Mesenchymal stem cell (in vitro differentiated cells and primary cell): Measurements from ENCODE around the gene IKZF1.

Experiments
- DNase-seq: peaks from one replicate; pipeline ENCODE4 v3.0.0-alpha.2; 2013
- H2AFZ ChIP-seq: one replicate; pipeline ENCODE4 v1.6.1; 2013; ENCODE audit warnings: low read depth, mild to moderate bottlenecking, control low read depth, inconsistent platforms, low read length, moderate library complexity
- H2AK5ac ChIP-seq: 2 replicates; pipeline ENCODE4 v1.6.1; 2013; ENCODE audit warnings: low read length, moderate library complexity, mild to moderate bottlenecking, inconsistent platforms; ENCODE audit not compliant: severe bottlenecking
- H2BK120ac ChIP-seq: one replicate; pipeline ENCODE4 v1.6.1; 2013; ENCODE audit warnings: low read depth, mild to moderate bottlenecking, inconsistent platforms, low read length, moderate library complexity
- H2BK12ac ChIP-seq, 2 experiments: one replicate each; pipeline ENCODE4 v1.6.1; 2013; ENCODE audit warnings: inconsistent platforms in 2 of 2, low read length in 2 of 2, mild to moderate bottlenecking in 2 of 2, moderate library complexity in 2 of 2, control low read depth in 1 of 2
- H2BK15ac ChIP-seq: one replicate; pipeline ENCODE4 v1.6.1; 2013; ENCODE audit warnings: mild to moderate bottlenecking, low read depth, inconsistent platforms; ENCODE audit not compliant: poor library complexity, severe bottlenecking
- H2BK5ac ChIP-seq: 2 replicates; pipeline ENCODE4 v1.6.1; 2013; ENCODE audit warnings: low read depth, mild to moderate bottlenecking, low read length, control low read depth, inconsistent platforms; ENCODE audit not compliant: poor library complexity, severe bottlenecking
- H3K14ac ChIP-seq, 2 experiments: one replicate each; pipeline ENCODE4 v1.6.1; 2013; ENCODE audit warnings: inconsistent platforms in 2 of 2, low read length in 2 of 2, control low read depth in 1 of 2, mild to moderate bottlenecking in 1 of 2, moderate library complexity in 1 of 2
- H3K18ac ChIP-seq, 2 experiments: one replicate each; pipeline ENCODE4 v1.6.1; 2013; ENCODE audit warnings: inconsistent platforms in 2 of 2, low read length in 2 of 2, control low read depth in 1 of 2, low read depth in 1 of 2, mild to moderate bottlenecking in 1 of 2
- H3K23ac ChIP-seq, 2 experiments: one replicate each; pipeline ENCODE4 v1.6.1; 2013; ENCODE audit warnings: inconsistent platforms in 2 of 2, low read length in 2 of 2, mild to moderate bottlenecking in 2 of 2, moderate library complexity in 2 of 2, control low read depth in 1 of 2
- H3K27ac ChIP-seq: 2 replicates; pipeline ENCODE4 v1.5.1; 2013; ENCODE audit warnings: mild to moderate bottlenecking, moderate library complexity, low read length, control low read depth, inconsistent platforms; ENCODE audit not compliant: poor library complexity, severe bottlenecking
- H3K27me3 ChIP-seq, 2 experiments: 2 replicates each; pipeline versions ENCODE4 v1.6.1 to v1.7.0; 2013; ENCODE audit warnings: low read length in 2 of 2, mild to moderate bottlenecking in 2 of 2, moderate library complexity in 2 of 2, control low read depth in 1 of 2, inconsistent platforms in 1 of 2; ENCODE audit not compliant: control insufficient read depth in 1 of 2, insufficient read depth in 1 of 2
- H3K36me3 ChIP-seq, 2 experiments: 2 replicates each; pipeline versions ENCODE4 v1.6.1 to v1.7.0; 2013; ENCODE audit warnings: low read length in 2 of 2, control low read depth in 1 of 2, inconsistent platforms in 1 of 2, low read depth in 1 of 2, mild to moderate bottlenecking in 1 of 2; ENCODE audit not compliant: insufficient read depth in 2 of 2, control insufficient read depth in 1 of 2
- H3K4ac ChIP-seq, 2 experiments: one replicate each; pipeline ENCODE4 v1.6.1; 2013; ENCODE audit warnings: inconsistent platforms in 2 of 2, low read length in 2 of 2, mild to moderate bottlenecking in 2 of 2, moderate library complexity in 2 of 2, control low read depth in 1 of 2, low read depth in 1 of 2
- H3K4me1 ChIP-seq: 2 replicates; pipeline ENCODE4 v1.6.1; 2013; ENCODE audit warnings: low read depth, low read length, control low read depth; ENCODE audit not compliant: control insufficient read depth, insufficient read depth
- H3K4me2 ChIP-seq: 2 replicates; pipeline ENCODE4 v1.6.1; 2013; ENCODE audit warnings: low read length, mild to moderate bottlenecking, inconsistent platforms; ENCODE audit not compliant: poor library complexity, severe bottlenecking
- H3K4me3 ChIP-seq, 2 experiments: 2 replicates each; pipeline versions ENCODE4 v1.5.1 to v1.7.0; 2013; ENCODE audit warnings: low read length in 2 of 2, mild to moderate bottlenecking in 2 of 2, control low read depth in 1 of 2, low read depth in 1 of 2; ENCODE audit not compliant: insufficient read depth in 1 of 2
- H3K79me1 ChIP-seq: replicated peaks from 2 replicates; pipeline ENCODE4 v1.6.1; 2013; ENCODE audit warnings: mild to moderate bottlenecking, control low read depth, low read length, inconsistent platforms; ENCODE audit not compliant: poor library complexity, severe bottlenecking
- H3K9ac ChIP-seq: 2 replicates; pipeline ENCODE4 v1.7.0; 2013; ENCODE audit warnings: mild to moderate bottlenecking, low read length, moderate library complexity
- H3K9me3 ChIP-seq: 2 replicates; pipeline ENCODE4 v1.7.0; 2013; ENCODE audit warnings: mild to moderate bottlenecking, low read length; ENCODE audit not compliant: control insufficient read depth
- H4K8ac ChIP-seq: one replicate; pipeline ENCODE4 v1.6.1; 2013; ENCODE audit warnings: inconsistent platforms, mild to moderate bottlenecking, low read length, moderate library complexity
- H4K91ac ChIP-seq: one replicate; pipeline ENCODE4 v1.6.1; 2013; ENCODE audit warnings: mild to moderate bottlenecking, low read length, inconsistent platforms
- WGBS: methylation state at CpG from one replicate; pipeline ENCODE4 v1.1.7; 2013; ENCODE audit warnings: mixed read lengths; 5-methylcytosine and 5-hydroxymethylcytosine counted together

Gene IKZF1

GRCh38 chr7:50332241-50333165, 28.0 kb downstream of the IKZF1 start:
- H3K9me3 ChIP-seq = no peaks in the 10 kb centered on the region
- H3K4me3 ChIP-seq = no peak overlapping the region
- no peak overlapping the region for H3K18ac ChIP-seq
- no peak overlapping the region for H2BK15ac ChIP-seq
- H3K4me2 ChIP-seq = no peak overlapping the region
- H3K4me1 ChIP-seq = peaks cover 4% of the 10 kb centered on the region
- H3K23ac ChIP-seq = no peak overlapping the region
- no peak overlapping the region for H4K8ac ChIP-seq
- H3K36me3 ChIP-seq = no peaks in the 10 kb centered on the region
- no peak overlapping the region for H4K91ac ChIP-seq
- 64% methylated on average over 6 of the region's 8 CpGs for WGBS
- no peak overlapping the region for H3K27ac ChIP-seq
- no peak overlapping the region for H3K9ac ChIP-seq
- no peaks in the 10 kb centered on the region for H3K79me1 ChIP-seq
- no peak overlapping the region for H3K4ac ChIP-seq
- H2BK12ac ChIP-seq = no peak overlapping the region
- DNase-seq = no peak
- H2BK5ac ChIP-seq = no peak overlapping the region
- H2AK5ac ChIP-seq = no peak overlapping the region
- H3K14ac ChIP-seq = no peak overlapping the region
- no peak overlapping the region for H2AFZ ChIP-seq
- H3K27me3 ChIP-seq = peaks cover 11 to 50% of the 10 kb centered on the region in 2 experiments
- no peak overlapping the region for H2BK120ac ChIP-seq

- Histone ChIP-seq H4K8ac (no peak overlapping the region), H3K9ac (no peak overlapping the region), H3K18ac (no peak overlapping the region), H3K4me2 (no peak overlapping the region), H3K36me3 (no peaks in the 10 kb centered on the region), H2BK5ac (no peak overlapping the region), H2BK15ac (no peak overlapping the region), H3K4ac (no peak overlapping the region), H3K27ac (no peak overlapping the region), H3K23ac (no peak overlapping the region), H2AFZ (no peak overlapping the region), H3K4me3 (no peak overlapping the region), H3K9me3 (no peaks in the 10 kb centered on the region), H3K79me1 (no peaks in the 10 kb centered on the region), H2AK5ac (no peak overlapping the region), H4K91ac (no peak overlapping the region), H2BK120ac (no peak overlapping the region), H3K14ac (no peak overlapping the region), H3K4me1 (peaks cover 4% of the 10 kb centered on the region), H3K27me3 (peaks cover 7 to 49% of the 10 kb centered on the region in 2 experiments), H2BK12ac (no peak overlapping the region)
- peak; percentile 3 for DNase-seq
- WGBS = 8% methylated on average over 9 of the region's 9 CpGs
These were observed 28.7 kb downstream of the IKZF1 start for GRCh38 chr7:50333221-50333651.

DNA sequence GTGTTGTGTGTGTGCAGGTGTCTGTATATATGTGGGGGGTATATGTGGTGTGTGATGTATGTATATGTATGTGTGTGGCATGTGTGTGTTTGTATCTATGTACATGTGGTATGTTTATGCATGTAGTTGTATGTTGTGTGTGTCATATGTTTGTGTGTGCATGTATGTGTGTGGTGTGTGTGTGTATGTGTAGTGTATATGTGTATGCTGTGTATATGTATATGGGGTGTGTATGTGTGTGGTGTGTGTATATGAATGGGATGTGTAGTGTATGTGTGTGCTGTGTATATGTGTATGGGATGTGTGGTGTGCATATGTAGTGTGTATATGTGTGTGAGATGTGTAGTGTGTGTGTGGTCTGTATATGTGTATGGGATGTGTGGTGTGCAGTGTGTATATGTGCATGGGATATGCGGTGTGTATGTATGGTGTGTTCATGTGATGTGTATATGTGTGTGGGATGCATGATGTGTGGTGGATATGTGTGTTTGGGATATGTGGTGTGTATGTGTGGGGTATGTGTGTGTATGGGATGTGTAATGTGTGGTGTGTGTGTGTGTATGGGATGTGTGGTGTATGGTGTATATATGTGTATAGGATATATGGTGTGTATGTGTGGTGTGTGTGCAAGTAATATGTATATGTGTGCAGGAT, 30.0 kb downstream of the IKZF1 start:
- H2BK12ac ChIP-seq = peak overlapping the region in 1 of 2 experiments; percentile 21
- H3K4ac ChIP-seq = no peak overlapping the region
- H3K14ac ChIP-seq = peak overlapping the region in 1 of 2 experiments; percentile 86
- H2BK5ac ChIP-seq = no peak overlapping the region
- H3K4me1 ChIP-seq = peaks cover 4% of the 10 kb centered on the region
- H3K18ac ChIP-seq = no peak overlapping the region
- H2BK120ac ChIP-seq = no peak overlapping the region
- no peaks in the 10 kb centered on the region for H3K79me1 ChIP-seq
- no peak for DNase-seq
- no peak overlapping the region for H3K23ac ChIP-seq
- H3K36me3 ChIP-seq = no peaks in the 10 kb centered on the region
- no peak overlapping the region for H3K9ac ChIP-seq
- WGBS = 96% methylated on average over 1 of the region's 1 CpG
- H3K27me3 ChIP-seq = peaks cover 6 to 45% of the 10 kb centered on the region in 2 experiments
- H3K27ac ChIP-seq = no peak overlapping the region
- H3K4me2 ChIP-seq = no peak overlapping the region
- H4K91ac ChIP-seq = peak overlapping the region; percentile 78
- H3K4me3 ChIP-seq = no peak overlapping the region
- H2AFZ ChIP-seq = no peak overlapping the region
- no peaks in the 10 kb centered on the region for H3K9me3 ChIP-seq
- H2BK15ac ChIP-seq = no peak overlapping the region
- no peak overlapping the region for H4K8ac ChIP-seq
- no peak overlapping the region for H2AK5ac ChIP-seq

GRCh38 chr7:50335230-50335794, 30.8 kb downstream of the IKZF1 start:
- Histone ChIP-seq H3K9ac (no peak overlapping the region), H4K91ac (peak overlapping the region; percentile 43), H3K36me3 (no peaks in the 10 kb centered on the region), H3K14ac (peak overlapping the region in 1 of 2 experiments; percentile 53), H2BK12ac (no peak overlapping the region), H4K8ac (no peak overlapping the region), H3K4me3 (no peak overlapping the region), H2BK5ac (no peak overlapping the region), H3K18ac (no peak overlapping the region), H3K27ac (no peak overlapping the region), H3K4me2 (no peak overlapping the region), H3K23ac (no peak overlapping the region), H3K9me3 (no peaks in the 10 kb centered on the region), H3K4ac (no peak overlapping the region), H2BK120ac (no peak overlapping the region), H2AK5ac (no peak overlapping the region), H3K4me1 (peaks cover 4% of the 10 kb centered on the region), H2AFZ (no peak overlapping the region), H2BK15ac (no peak overlapping the region), H3K79me1 (no peaks in the 10 kb centered on the region), H3K27me3 (peaks cover 0 to 39% of the 10 kb centered on the region in 2 experiments)
- DNase-seq = no peak
- 94% methylated on average over 1 of the region's 1 CpG for WGBS
